HepG2 (cell line): ENCODE results near the gene SCYGR2. TPM values are rescaled to one million over a fixed set of nuclear protein-coding genes. Genes with fewer than 3 reads are reported as not detected.
A peak's percentile ranks its signal among the peaks of the same experiment; 100 is the strongest.

Experiments used
- ATAC-seq: fragments of 200-7000 bp; cut with Tn5 transposase; 3 replicates; pipeline ENCODE4 v1.9.1; 2020; ENCODE audit warnings: mild to moderate bottlenecking, moderate library complexity
- BruUV-seq: library from RNA; stranded (reverse); fragments of 400-500 nt; replicated peaks from 2 replicates; lab custom pipeline; 2021; lab: Mats Ljungman, UMichigan
- CTCF ChIA-PET: fragments of 300-600 bp; formaldehyde crosslinking; extraction: SDS; loops from one replicate; lab custom pipeline; 2021; ENCODE audit warnings: low total read pairs, inconsistent platforms, low intra/inter-chr PET ratio; lab: Yijun Ruan, JAX
- POLR2A ChIA-PET: fragments of 350-600 bp; sonication (Branson Sonifier 250); formaldehyde crosslinking; loops from one replicate; lab custom pipeline; 2020; ENCODE audit warnings: antibody characterized with exemption, inconsistent platforms; lab: Yijun Ruan, JAX
- DNase-seq: peaks from one replicate; pipeline ENCODE4 v3.0.0-alpha.2; 2015; ENCODE audit warnings: low spot score
- FAIRE-seq: peaks from 3 replicates; lab custom pipeline; 2011; peaks lifted over from hg19 to GRCh38; lab: Jason Lieb, UNC
- H2AFZ ChIP-seq: one replicate; pipeline ENCODE4 v1.6.1; 2011; ENCODE audit warnings: low read length, inconsistent platforms
- H3K27ac ChIP-seq: fragments of 300-600 bp; 3 replicates; pipeline ENCODE4 v1.8.0; 2011; ENCODE audit warnings: mixed run types, mild to moderate bottlenecking, mixed read lengths, low read length, inconsistent platforms; ENCODE audit not compliant: insufficient read depth; ENCODE audit errors: extremely low read length
- H3K27me3 ChIP-seq, 2 experiments: fragments of 200-600 bp in 1 of 2; 2 replicates in 1 of 2; 3 replicates in 1 of 2; pipeline versions ENCODE4 v1.6.0 to v1.8.0; 2011; ENCODE audit warnings: low read length in 2 of 2, mild to moderate bottlenecking in 2 of 2, moderate library complexity in 2 of 2, inconsistent platforms in 1 of 2; ENCODE audit not compliant: insufficient read depth in 2 of 2, control insufficient read depth in 1 of 2
- H3K36me3 ChIP-seq, 2 experiments: fragments of 200-600 bp in 1 of 2; replicated peaks in 1 of 2; 2 replicates in 1 of 2; 3 replicates in 1 of 2; pipeline versions ENCODE4 v1.5.1 to v1.8.0; 2011; ENCODE audit warnings: low read length in 2 of 2, inconsistent platforms in 1 of 2; ENCODE audit not compliant: insufficient read depth in 2 of 2, control insufficient read depth in 1 of 2
- H3K4me1 ChIP-seq: 2 replicates; pipeline ENCODE4 v1.5.1; 2012; ENCODE audit warnings: low read length, inconsistent platforms; ENCODE audit not compliant: insufficient read depth
- H3K4me2 ChIP-seq: 2 replicates; pipeline ENCODE4 v1.6.0; 2011; ENCODE audit warnings: low read depth, low read length, inconsistent platforms
- H3K4me3 ChIP-seq, 3 experiments: fragments of 200-600 bp in 1 of 3; sonication (generic), shearing (Covaris generic) in 1 of 3; replicated peaks in 1 of 3; 2 replicates each; pipeline ENCODE4 v1.5.1; 2011 to 2016; ENCODE audit warnings: low read length in 3 of 3, inconsistent platforms in 2 of 3, low read depth in 2 of 3, mild to moderate bottlenecking in 2 of 3, control low read depth in 1 of 3, mixed read lengths in 1 of 3; ENCODE audit not compliant: insufficient read depth in 1 of 3
- H3K79me2 ChIP-seq: one replicate; pipeline ENCODE4 v1.6.1; 2011; ENCODE audit warnings: low read length, inconsistent platforms; ENCODE audit not compliant: insufficient read depth
- H3K9ac ChIP-seq: 2 replicates; pipeline ENCODE4 v1.6.0; 2011; ENCODE audit warnings: mild to moderate bottlenecking, low read depth, low read length, inconsistent platforms; ENCODE audit not compliant: insufficient read depth
- H3K9me3 ChIP-seq: 2 replicates; pipeline ENCODE4 v1.5.1; 2012; ENCODE audit warnings: mild to moderate bottlenecking, low read length
- H4K20me1 ChIP-seq: 2 replicates; pipeline ENCODE4 v1.6.0; 2011; ENCODE audit warnings: inconsistent platforms, mild to moderate bottlenecking, low read length, moderate library complexity; ENCODE audit not compliant: insufficient read depth
- CCAR2 ChIP-seq: fragments of 200-400 bp; formaldehyde crosslinking; optimal IDR thresholded peaks from 2 replicates; pipeline ENCODE3; 2018; ENCODE audit warnings: low read depth, mild to moderate bottlenecking, low read length, moderate library complexity
- CTCF ChIP-seq: sonication (generic); formaldehyde crosslinking; IDR thresholded peaks from 2 replicates; pipeline ENCODE4 v1.5.0; 2020; ENCODE audit warnings: mild to moderate bottlenecking, missing genetic modification reagents, moderate library complexity
- FOXA3 ChIP-seq: IDR thresholded peaks from 2 replicates; pipeline ENCODE4 v1.6.1; 2016; ENCODE audit warnings: missing genetic modification reagents, missing compliant biosample characterization
- NR2F2 ChIP-seq: IDR thresholded peaks from 2 replicates; pipeline ENCODE4 v1.6.1; 2012; ENCODE audit warnings: low read depth, inconsistent platforms, borderline replicate concordance
- PITX1 ChIP-seq: sonication (generic); formaldehyde crosslinking; IDR thresholded peaks from 2 replicates; pipeline ENCODE4 v1.5.1; 2020; ENCODE audit warnings: mild to moderate bottlenecking, missing genetic modification reagents
- SOX13 ChIP-seq, 3 experiments: fragments of 450-650 bp in 1 of 3; sonication (generic) in 1 of 3; formaldehyde crosslinking in 1 of 3; IDR thresholded peaks in 2 of 3; conservative IDR thresholded peaks in 1 of 3; 2 replicates each; pipeline versions ENCODE4 v1.5.0 to v1.6.1; 2016 to 2020; ENCODE audit warnings: antibody characterized with exemption in 1 of 3, mild to moderate bottlenecking in 1 of 3, missing compliant biosample characterization in 1 of 3, missing genetic modification reagents in 1 of 3, moderate library complexity in 1 of 3
- STAG1 ChIP-seq: sonication (generic); formaldehyde crosslinking; IDR thresholded peaks from 2 replicates; pipeline ENCODE4 v1.4.0; 2020; ENCODE audit warnings: missing genetic modification reagents
- TOPORS ChIP-seq: sonication (generic); formaldehyde crosslinking; IDR thresholded peaks from 2 replicates; pipeline ENCODE4 v1.8.0; 2023; ENCODE audit warnings: mild to moderate bottlenecking, missing genetic modification reagents
- ZNF530 ChIP-seq: sonication (generic); formaldehyde crosslinking; IDR thresholded peaks from 2 replicates; pipeline ENCODE4 v1.5.0; 2020; ENCODE audit warnings: low read depth, mild to moderate bottlenecking, missing genetic modification reagents
- ZSCAN21 ChIP-seq: sonication (generic); formaldehyde crosslinking; IDR thresholded peaks from 2 replicates; pipeline ENCODE4 v1.8.0; 2022; ENCODE audit warnings: mild to moderate bottlenecking, missing genetic modification reagents, moderate library complexity, borderline replicate concordance
- WGBS: methylation state at CpG from one replicate; pipeline ENCODE4 v1.1.6; 2017; ENCODE audit warnings: low lambda C conversion rate; 5-methylcytosine and 5-hydroxymethylcytosine counted together
- in situ Hi-C: cut with HindIII; loops from 2 replicates; pipeline ENCODE4 v1.10.0; 2017; ENCODE audit warnings: low pct_unique_long_range_greater_than_20kb; ENCODE audit not compliant: extremely low pct_ligation_motif_present
- intact Hi-C: fragments of 100-400 bp; cut with micrococcal nuclease; formaldehyde crosslinking; loops from one replicate; pipeline ENCODE4 v1.10.0; 2022; ENCODE audit not compliant: unreplicated experiment
- polyA plus RNA-seq, 8 experiments: library from polyadenylated mRNA; depleted of rRNA in 3 of 8; stranded (reverse) in 7 of 8; unstranded in 1 of 8; fragments of >200 nt; fragmentation: Illumina TruSeq in 4 of 8; extraction: Trizol in 4 of 8; gene quantifications; 2 replicates each; pipeline versions ENCODE4 v1.2.1 to v1.2.3, GENCODE V29; 2011 to 2016; ENCODE audit warnings: low read depth in 4 of 8, missing spikeins in 1 of 8, mixed read lengths in 1 of 8; ENCODE audit not compliant: insufficient read depth in 1 of 8
- total RNA-seq, 5 experiments: library from RNA; depleted of rRNA; stranded (reverse); fragments of >200 nt; fragmentation: Illumina TruSeq; extraction: Trizol; gene quantifications; 2 replicates each; pipeline ENCODE4 v1.2.3, GENCODE V29; 2016; ENCODE audit warnings: low read depth in 1 of 5
- TF ChIP-seq, protein P1 (sequence below): sonication (generic); formaldehyde crosslinking; IDR thresholded peaks from 2 replicates; pipeline ENCODE4 v1.4.0; 2020; ENCODE audit warnings: missing genetic modification reagents, mild to moderate bottlenecking, borderline replicate concordance

SCYGR2 gene
- total and polyA plus RNA-seq, 2 of the 13 experiments (the other 11 are each of a cell fraction or from before 2014, with no cell fraction given), result not detected

GRCh38 chr2:227577555-227577954 lies 21.1 kb upstream of the SCYGR2 start:
- peak; percentile 46; the same call in 2 of the 3 replicates for ATAC-seq
- Histone ChIP-seq H3K79me2 (no peaks in the 10 kb centered on the region), H3K36me3 (no peaks in the 10 kb centered on the region), H3K27ac (no peak overlapping the region), H3K4me1 (peaks cover 16% of the 10 kb centered on the region), H3K4me2 (peak overlapping the region; percentile 2; the same call in 1 of the 2 replicates), H3K9ac (no peak overlapping the region), H3K4me3 (no peak overlapping the region), H2AFZ (no peak overlapping the region), H3K9me3 (peaks cover 8% of the 10 kb centered on the region), H4K20me1 (no peaks in the 10 kb centered on the region), H3K27me3 (no peaks in the 10 kb centered on the region)
- WGBS, result under 1% methylated on average over 2 of the region's 2 CpGs
- intact Hi-C loops (no loop called here), in situ Hi-C loops (no loop called here)
- BruUV-seq, result no TSS peak
- TF ChIP-seq TOPORS (CRISPR knock-in tag), result no peak
- no peak for TF ChIP-seq ZSCAN21 (CRISPR knock-in tag)
- TF ChIP-seq CCAR2, result no peak
- TF ChIP-seq FOXA3, result 0 out of 2 replicates have a peak, but pooled peaks have one; percentile 44
- TF ChIP-seq SOX13 (IDR thresholded peaks at IDR 0.05), result no peak
- 0 out of 4 replicates have a peak, but pooled peaks of 1 of the 2 experiments have one; percentile 34 for TF ChIP-seq SOX13 (CRISPR knock-in tag; conservative IDR thresholded peaks at IDR 0.05 in 1 of 2, IDR thresholded peaks at IDR 0.05 in 1 of 2)
- ChIA-PET POLR2A (no interaction called here), CTCF (no interaction called here)
- FAIRE-seq, result no peak
- peak; percentile 20 for DNase-seq

DNA sequence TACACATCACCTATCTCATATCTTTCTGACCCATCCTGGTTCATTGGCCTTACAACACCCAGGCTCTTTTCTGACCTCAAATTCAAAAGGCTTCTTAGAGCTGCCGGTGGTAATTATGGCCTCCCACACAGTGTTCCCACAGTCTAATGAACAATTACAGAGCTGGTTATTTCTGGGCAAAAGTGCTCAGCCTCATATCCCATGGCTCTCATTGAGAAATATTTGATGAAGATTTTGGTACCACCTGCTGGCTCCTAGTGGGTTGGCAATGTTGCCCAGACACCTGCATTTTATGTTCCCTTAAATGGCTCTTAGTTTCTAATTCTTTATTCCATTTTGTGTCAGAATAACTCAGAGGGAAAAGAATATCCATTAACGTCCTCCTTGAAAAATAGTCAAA lies 20.1 kb upstream of the SCYGR2 start:
- in situ Hi-C loops (no loop called here), intact Hi-C loops (no loop called here)
- POLR2A ChIA-PET, result no interaction called here
- Histone ChIP-seq H3K79me2 (no peaks in the 10 kb centered on the region), H3K36me3 (no peaks in the 10 kb centered on the region), H3K9ac (no peak overlapping the region), H3K4me3 (no peak overlapping the region), H3K4me1 (peaks cover 16% of the 10 kb centered on the region), H3K27me3 (no peaks in the 10 kb centered on the region), H2AFZ (no peak overlapping the region), H3K9me3 (peaks cover 14% of the 10 kb centered on the region), H3K4me2 (no peak overlapping the region), H4K20me1 (no peaks in the 10 kb centered on the region), H3K27ac (no peak overlapping the region)
- TF ChIP-seq CTCF (0 out of 2 replicates have a peak, but pooled peaks have one; percentile 17), ZNF530 (no peak), STAG1 (CRISPR knock-in tag) (peak; percentile 21; the same call in 1 of the 2 replicates), NR2F2 (no peak), PITX1 (CRISPR knock-in tag) (no peak)
- TF ChIP-seq, protein P1, sequence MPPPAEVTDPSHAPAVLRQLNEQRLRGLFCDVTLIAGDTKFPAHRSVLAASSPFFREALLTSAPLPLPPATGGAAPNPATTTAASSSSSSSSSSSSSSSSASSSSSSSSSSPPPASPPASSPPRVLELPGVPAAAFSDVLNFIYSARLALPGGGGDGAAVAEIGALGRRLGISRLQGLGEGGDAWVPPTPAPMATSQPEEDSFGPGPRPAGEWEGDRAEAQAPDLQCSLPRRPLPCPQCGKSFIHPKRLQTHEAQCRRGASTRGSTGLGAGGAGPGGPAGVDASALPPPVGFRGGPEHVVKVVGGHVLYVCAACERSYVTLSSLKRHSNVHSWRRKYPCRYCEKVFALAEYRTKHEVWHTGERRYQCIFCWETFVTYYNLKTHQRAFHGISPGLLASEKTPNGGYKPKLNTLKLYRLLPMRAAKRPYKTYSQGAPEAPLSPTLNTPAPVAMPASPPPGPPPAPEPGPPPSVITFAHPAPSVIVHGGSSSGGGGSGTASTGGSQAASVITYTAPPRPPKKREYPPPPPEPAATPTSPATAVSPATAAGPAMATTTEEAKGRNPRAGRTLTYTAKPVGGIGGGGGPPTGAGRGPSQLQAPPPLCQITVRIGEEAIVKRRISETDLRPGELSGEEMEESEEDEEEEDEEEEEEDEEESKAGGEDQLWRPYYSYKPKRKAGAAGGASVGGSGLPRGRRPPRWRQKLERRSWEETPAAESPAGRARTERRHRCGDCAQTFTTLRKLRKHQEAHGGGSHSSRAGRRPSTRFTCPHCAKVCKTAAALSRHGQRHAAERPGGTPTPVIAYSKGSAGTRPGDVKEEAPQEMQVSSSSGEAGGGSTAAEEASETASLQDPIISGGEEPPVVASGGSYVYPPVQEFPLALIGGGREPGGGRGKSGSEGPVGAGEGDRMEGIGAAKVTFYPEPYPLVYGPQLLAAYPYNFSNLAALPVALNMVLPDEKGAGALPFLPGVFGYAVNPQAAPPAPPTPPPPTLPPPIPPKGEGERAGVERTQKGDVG (CRISPR knock-in tag), result no peak
- no peak for DNase-seq
- 7% methylated on average over 2 of the region's 2 CpGs for WGBS
- peak; percentile 33; the same call in 2 of the 3 replicates for ATAC-seq
- FAIRE-seq, result no peak
- CTCF ChIA-PET, result no interaction called here
- BruUV-seq, result no TSS peak
